ENCODE data around the gene PKP4.

Gene PKP4

GRCh38 chr2:158656492-158657229 is 199.9 kb downstream of the PKP4 start:
- no peak for DNase-seq

GRCh38 chr2:158658396-158658795 is 201.6 kb downstream of the PKP4 start:
- DNase-seq: no peak

- no peak for DNase-seq
Observed at GRCh38 chr2:158659483-158659882, 202.7 kb downstream of the PKP4 start.

- no peak for DNase-seq
Observed at GRCh38 chr2:158661231-158661630, 204.5 kb downstream of the PKP4 start.

- no peak for DNase-seq
Observed at GRCh38 chr2:158662421-158662820, 205.7 kb downstream of the PKP4 start.

GRCh38 chr2:158663796-158664195 is 207.0 kb downstream of the PKP4 start:
- no peak for DNase-seq

GRCh38 chr2:158664987-158665386 is 208.2 kb downstream of the PKP4 start:
- DNase-seq: no peak

GRCh38 chr2:158665536-158666302 is 209.0 kb downstream of the PKP4 start:
- DNase-seq: no peak

GRCh38 chr2:158666969-158667368 is 210.2 kb downstream of the PKP4 start:
- DNase-seq: no peak

GRCh38 chr2:158667586-158667985 is 210.8 kb downstream of the PKP4 start:
- DNase-seq: no peak

- no peak for DNase-seq
Observed at GRCh38 chr2:158668001-158668765, 211.4 kb downstream of the PKP4 start.

GRCh38 chr2:158670292-158670691 is 213.5 kb downstream of the PKP4 start:
- DNase-seq: no peak

GRCh38 chr2:158671360-158672245 is 214.9 kb downstream of the PKP4 start:
- no peak for DNase-seq

GRCh38 chr2:158676295-158676694 is 219.5 kb downstream of the PKP4 start:
- no peak for DNase-seq

- DNase-seq: no peak
Observed at GRCh38 chr2:158676696-158677095, 219.9 kb downstream of the PKP4 start.

- DNase-seq: no peak
Observed at GRCh38 chr2:158677542-158677941, 220.8 kb downstream of the PKP4 start.

- no peak for DNase-seq
Observed at GRCh38 chr2:158681816-158682215, 225.1 kb downstream of the PKP4 start.

- DNase-seq: no peak
Observed at GRCh38 chr2:158685646-158686045, 228.9 kb downstream of the PKP4 start.

- no peak for DNase-seq
Observed at GRCh38 chr2:158686210-158686691, 229.5 kb downstream of the PKP4 start.

- DNase-seq: no peak
Observed at GRCh38 chr2:158687315-158687714, 230.6 kb downstream of the PKP4 start.

GRCh38 chr2:158688721-158689120 is 232.0 kb downstream of the PKP4 start:
- DNase-seq: no peak

GRCh38 chr2:158689391-158689790 is 232.6 kb downstream of the PKP4 start:
- DNase-seq: no peak
